GM21526 (cell line): Measurements from ENCODE around the gene C1QTNF12.

Experiments
- ATAC-seq: cut with Tn5 transposase; IDR thresholded peaks from one replicate; pipeline ENCODE4 v1.9.1; 2021; ENCODE audit warnings: moderate library complexity; ENCODE audit not compliant: unreplicated experiment, low FRiP score

C1QTNF12 gene

DNA sequence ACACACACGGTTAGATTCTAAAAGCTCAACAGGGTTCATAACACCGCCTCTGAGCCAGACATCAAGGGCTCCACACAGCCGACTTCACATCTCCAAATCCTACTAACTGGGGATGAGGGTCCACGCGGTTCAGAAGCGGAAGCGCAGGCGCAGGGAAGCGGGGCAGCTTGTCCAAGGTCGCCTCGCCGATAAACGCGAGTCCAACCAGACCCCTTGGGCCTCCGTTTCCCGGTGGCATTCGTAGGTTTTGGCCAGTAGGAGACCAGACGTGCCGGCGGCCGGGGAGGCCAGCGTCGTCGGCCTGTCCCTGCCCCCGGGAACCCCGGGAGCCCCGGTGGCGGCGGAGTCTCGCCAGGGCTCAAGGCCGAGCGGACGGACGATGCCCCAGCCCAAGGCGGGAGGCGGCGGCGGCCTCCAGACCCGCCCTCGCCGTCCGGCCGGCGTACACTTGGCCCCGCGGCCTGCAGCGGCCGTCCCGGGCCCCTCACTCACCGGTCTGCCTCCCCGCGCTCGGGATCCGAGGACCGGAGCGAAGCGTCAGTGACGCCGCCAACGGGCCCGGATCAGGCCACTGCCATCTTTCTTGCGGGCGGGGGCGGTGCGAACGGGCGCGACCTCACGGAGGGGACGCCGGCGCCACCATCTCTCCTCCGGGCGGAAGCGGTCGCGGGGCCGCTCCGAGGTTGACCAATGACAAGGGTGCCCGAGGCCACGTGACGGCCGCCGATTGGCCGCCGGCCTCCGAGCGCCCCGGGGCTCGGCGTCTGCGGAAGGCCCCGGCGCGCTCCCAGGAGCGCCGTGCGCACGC, 14.9 kb downstream of the C1QTNF12 start, which contains the start of gene SDF4:
SDF4 (minus strand) TSS at position 602 of the 808 bp plus-strand sequence. CDS start 3,229 bp downstream, outside the sequence.
- peak; percentile 77 for ATAC-seq

DNA sequence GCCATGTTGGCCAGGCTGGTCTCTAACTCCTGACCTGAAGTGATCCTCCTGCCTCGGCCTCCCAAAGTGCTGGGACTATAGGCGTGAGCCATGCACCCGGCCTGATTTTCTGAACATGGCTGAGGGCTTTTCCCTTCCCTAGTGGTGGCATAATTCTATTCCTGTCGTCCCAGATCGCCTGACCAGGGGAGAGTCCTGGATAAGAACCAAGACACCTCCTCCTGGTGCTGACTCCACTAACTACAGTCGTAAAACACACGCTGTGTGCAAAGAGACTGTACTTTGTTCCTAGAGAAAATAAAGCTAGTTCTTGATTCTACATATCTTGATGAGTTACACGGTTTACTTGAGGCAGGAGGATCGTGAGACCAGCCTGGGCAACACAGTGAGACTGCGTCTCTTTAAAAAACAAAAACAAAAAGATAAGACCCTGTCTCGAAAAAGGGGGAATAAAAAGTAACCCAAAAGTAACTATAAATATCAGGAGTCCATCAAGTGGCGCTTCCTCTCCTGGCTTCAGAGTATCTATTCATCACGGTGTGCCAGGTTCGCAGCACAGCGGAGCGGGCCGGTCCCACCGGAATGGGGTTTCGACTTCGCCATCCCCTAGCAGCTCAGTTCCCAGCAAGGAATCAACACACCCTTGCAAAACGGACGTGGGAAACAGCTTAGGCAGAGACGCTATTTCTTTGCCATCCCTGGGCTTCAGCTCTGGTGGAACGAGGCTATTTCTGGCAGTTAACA, 15.7 kb downstream of the C1QTNF12 start:
- ATAC-seq: no peak

DNA sequence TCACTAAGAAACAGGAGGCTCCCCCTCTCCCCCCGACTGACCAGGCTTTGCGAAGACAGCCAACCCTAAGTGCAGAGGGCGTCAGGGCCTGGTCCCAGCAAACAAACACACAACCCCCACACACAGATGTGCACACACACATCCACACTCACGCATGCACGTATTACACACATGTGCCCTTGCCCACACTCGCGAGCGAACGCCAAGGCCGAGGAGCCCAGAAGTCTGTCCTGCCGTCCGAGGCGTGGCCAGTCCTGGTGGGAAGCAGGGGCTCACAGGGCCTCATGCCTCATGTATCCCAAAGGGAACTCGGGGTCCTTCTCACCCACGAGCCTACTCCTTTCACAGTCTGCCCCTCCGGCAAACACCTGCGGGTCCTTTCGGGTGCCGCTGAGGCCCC, 16.8 kb downstream of the C1QTNF12 start:
- ATAC-seq: no peak

DNA sequence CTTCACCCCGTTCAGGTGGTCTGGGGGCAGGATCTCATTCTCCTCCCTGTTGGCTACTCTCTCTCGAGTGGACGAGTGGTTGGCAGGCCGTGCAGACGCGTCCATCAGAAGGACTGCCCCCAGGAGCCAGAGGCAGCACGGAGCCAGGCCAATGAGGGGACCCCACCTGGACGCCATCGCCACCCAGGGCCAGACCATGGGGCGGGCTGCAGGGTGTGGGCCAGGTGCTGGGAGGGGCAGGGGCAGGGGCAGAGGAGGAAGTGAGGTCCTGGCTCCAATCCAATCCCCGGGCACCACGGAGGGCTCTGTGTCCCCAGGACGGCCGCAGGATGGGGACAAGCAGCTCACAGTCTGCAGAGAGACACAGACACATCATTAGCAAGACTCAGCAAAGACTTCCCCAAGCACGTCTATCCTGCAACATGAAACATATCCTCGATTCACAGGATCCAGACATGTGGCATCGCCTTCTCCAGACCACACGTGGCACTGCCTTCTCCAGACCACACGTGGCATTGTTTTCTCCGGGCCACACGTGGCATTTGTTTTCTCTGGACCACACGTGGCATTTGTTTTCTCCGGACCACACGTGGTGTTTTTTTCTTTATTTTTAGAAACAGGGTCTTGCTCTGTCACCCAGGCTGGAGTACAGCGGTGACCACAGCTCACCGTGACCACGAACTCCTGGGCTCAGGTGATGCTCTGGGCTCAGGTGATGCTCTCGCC, 17.8 kb downstream of the C1QTNF12 start:
- no peak for ATAC-seq

DNA sequence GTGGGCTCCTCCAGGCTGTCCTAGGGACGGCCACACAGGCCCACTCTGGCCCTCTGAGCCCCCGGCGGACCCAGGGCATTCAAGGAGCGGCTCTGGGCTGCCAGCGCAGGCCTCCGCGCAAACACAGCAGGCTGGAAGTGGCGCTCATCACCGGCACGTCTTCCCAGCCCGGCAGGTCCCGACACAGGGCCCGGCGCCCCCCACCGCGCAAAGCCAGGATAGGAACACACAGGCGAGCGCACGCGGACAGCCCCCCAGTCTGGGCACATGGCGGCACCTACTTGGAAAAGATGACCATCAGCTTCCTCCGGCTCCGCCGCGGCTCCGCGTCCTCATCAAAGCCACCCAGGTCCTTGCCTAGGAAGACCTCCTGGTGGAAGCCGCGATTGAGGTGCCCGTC, 18.3 kb downstream of the C1QTNF12 start:
- no peak for ATAC-seq

DNA sequence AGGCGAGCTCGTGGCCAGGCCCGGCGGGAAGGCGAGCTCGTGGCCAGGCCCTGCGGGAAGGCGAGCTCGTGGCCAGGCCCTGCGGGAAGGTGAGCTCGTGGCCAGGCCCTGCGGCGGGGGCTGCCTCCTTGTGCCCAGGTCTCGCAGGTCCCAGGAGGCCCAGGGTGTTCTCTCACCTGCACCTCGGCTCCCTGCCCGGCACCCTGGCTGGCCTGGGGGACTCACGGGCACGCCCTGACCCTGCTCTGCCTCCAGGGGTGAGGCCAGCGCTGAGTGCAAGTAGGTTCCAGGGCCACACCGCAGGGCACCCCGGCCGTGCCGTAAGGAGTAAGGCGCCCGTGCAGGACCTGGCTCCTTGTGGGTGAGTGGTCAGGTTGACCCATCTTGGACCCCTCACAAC, 19.1 kb downstream of the C1QTNF12 start:
- no peak for ATAC-seq

DNA sequence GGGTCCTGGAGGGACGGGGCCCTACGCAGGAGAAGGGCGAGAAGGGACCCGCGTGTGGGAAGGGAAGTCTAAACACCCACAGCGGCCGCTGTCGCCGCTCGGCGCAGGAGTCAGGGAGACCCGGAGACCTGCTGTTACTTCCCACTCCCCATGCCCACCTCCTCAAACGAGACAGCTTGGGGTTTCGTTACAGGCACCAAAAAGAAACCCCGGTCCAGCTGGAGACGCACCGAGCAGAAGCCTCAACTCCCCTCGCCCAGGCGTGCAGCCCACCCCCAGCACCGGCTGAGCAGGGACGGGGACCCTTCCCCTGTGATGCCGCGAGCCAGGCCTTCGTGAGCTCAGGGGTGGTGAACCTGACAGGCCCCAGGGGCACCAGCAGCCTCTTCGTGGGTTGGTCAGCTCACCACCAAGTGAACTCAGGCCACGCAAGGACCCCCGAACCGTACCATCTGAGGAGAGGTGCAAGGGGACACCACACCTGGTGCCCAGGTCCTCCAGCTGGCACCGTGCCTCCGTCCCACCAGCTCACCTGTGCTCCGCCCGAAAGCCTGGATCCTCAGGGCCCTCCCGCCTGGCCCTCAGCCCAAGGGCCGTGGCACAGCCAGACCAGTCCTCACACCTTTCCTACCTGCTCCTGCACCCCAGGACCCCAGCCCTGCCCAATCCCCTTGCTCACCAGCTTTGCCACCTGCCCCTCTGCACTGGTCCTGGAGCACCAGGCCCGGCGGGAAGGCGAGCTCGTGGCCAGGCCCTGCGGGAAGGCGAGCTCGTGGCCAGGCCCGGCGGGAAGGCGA, 19.8 kb downstream of the C1QTNF12 start:
- ATAC-seq: no peak

DNA sequence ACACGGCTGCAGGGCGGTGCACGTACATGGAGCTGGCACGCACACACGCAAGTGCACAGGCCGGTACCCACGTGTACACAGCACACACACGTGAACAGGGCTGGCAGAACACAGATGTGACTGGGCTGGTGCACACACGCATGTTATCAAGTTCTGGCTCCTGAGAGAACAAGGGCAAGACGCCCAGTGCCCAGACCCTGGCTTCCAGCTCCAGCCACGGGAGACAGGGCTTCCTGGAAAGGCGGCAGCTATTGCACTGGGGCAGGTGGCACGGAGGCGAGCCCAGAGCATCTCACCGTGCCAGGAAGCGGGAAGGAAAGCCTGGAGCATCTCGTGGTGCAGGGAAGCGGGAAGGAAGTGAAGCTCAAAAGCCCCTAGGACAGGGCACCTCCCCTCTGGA, 20.6 kb downstream of the C1QTNF12 start:
- ATAC-seq: no peak

DNA sequence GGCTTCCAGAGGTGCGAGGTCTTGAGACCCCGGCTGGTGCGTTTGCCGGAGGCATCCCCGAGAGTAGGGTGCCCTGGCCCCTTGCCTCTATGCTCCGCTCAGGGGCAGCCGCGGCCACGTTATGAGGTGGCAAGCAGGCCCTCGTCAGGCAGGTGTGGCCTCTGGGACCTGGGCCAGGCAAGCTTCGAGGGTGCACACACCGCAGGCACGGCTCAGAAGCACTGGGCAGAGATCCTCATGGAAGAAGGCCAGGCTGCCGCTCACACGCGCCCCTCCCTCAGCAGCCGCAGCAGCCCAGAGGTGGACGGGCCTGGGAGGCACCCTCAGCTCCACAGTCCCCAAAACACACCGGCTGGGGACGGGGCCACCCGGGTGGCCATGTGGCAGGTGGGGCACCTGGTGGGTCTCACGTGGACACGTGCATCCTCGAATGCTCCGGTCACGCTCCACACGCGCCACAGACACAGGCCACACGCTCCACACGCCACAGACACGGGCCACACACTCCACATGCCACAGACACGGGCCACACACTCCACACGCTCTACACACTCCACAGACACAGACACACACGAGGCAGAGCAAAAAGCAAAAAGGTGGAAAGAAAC, 21.2 kb downstream of the C1QTNF12 start:
- ATAC-seq: no peak

DNA sequence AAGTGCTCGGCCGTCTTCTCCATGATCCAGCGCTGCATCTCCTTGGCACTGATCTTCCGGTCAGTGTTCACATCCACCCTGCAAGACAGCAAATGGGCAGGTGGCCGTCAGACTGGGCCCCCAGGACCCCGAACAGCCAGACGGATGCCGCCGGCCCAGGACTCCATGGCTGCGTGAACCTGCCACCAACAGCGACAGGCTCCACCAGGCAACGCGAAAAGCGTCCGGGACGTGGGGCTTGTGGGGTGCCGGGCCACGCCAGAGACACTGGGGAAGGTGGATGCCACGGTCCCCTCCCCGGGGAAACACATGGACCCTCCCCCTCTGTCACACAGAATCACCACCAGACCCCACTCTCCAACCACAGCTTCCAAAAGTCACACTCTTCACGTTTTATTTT, 22.6 kb downstream of the C1QTNF12 start:
- ATAC-seq: no peak

DNA sequence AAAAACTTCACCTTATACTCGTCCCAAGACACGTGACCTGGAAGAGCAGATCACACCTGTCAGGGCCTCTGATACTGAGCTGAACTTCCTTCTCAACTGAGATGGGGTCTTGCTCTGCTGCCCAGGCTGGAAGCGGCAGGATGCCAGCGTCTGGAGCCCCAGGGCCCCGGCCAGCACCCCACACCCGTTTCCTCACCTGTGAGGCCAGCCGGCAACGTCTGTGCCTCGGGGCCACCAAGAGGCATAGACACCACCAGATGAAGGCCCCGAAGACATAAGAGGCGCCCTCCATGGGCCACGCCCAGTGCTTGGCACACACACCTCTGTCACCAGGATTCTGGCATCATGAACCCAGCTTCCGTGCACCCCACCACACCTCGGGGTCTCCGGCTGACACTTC, 23.2 kb downstream of the C1QTNF12 start:
- no peak for ATAC-seq

DNA sequence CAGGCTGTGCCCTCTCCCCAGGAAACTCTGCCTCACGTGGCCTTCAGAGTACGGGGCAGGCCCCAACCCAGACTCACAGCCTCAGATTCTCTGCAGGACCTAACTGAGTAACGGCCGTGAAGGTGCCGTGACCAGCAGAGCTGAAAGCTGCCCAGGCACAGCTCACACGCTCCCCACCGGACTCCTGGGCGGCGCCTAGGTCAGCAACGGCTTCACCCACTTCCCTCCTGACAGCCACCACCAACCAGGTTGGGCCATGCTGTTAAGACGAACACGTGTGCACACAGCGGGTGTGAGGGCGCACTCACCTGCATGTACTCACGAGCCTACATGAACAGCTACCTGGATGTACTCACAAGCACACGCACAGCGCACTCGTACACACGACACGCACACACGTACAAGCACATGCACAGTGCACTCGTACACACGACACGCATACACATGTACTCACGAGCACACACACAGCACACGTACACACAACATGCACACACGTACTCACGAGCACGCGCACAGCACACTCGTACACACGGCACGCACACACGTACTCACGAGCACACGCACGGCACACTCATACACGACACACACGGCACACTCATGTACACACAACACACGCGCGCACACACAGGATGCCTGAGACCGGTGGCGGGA, 23.8 kb downstream of the C1QTNF12 start:
- ATAC-seq: no peak

DNA sequence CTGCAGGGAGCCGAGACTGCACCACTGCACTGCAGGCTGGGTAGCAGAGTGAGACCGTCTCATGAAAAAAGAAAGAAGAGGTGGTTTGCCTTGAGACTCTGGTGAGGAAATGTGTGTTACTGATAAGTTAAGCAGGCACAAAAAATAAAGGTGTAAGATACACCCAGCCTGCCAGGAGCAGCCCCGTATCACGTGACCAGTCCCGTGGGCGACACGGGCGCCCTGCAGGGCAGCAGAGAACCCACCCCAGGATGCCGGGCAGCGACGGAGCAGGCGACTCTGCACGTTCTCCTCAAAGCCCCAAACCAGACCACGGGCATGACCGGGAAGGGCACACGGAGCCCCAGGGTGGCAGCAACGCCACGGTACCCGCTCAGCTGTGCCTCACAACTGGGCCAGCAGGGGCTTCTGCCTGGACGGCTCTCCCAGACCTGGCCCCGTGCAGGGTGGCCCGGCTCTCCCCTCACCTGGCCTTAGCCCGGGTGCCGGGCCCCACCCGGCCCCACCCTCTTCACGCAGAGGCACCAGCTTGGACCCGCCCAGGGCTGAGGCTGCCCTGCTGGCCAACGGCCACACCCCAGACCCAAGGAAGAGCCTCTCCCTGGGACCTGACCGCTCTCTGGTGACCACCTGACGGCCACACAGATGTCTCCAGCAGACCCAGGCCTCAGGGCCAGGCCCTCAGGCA, 24.5 kb downstream of the C1QTNF12 start:
- no peak for ATAC-seq

DNA sequence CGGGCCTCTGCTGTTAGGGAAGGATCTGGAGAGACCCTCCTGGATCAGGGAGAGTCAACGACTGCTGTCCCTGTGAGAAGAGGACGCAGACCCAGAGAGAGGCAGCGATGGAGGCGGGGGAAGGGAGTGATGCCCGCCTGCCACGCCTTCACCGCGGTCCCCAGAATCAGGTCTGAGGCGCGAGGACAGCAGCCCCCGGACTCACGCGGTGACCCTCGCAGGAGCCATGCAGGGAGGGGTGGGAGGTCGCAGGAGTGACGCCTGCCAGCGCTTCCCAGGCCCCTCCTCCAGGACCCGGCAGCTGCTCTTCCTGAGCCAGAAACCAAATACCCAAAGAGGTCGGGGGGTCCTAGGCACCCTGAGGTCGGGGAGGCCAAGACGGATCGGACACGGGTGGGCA, 26.3 kb downstream of the C1QTNF12 start:
- ATAC-seq: no peak

DNA sequence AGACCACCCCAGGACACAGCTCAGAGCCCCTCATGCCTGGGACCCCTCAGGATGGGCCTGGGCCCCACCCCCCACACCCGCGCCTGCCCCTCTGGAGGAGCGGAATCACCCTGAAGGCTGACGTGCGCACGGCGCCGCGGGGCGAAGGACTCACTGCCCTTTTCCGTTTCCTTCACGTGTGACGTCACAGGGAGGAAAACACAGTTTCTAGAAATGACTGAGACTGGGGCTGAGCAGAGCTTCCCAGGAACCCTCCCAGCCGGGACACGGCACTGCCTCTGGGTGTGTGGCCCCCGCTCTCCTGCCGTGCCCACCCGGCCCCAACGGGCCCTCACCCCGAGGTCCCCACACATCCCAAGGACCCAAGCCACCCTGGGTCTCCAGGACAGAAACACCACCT, 27.2 kb downstream of the C1QTNF12 start:
- ATAC-seq: no peak

DNA sequence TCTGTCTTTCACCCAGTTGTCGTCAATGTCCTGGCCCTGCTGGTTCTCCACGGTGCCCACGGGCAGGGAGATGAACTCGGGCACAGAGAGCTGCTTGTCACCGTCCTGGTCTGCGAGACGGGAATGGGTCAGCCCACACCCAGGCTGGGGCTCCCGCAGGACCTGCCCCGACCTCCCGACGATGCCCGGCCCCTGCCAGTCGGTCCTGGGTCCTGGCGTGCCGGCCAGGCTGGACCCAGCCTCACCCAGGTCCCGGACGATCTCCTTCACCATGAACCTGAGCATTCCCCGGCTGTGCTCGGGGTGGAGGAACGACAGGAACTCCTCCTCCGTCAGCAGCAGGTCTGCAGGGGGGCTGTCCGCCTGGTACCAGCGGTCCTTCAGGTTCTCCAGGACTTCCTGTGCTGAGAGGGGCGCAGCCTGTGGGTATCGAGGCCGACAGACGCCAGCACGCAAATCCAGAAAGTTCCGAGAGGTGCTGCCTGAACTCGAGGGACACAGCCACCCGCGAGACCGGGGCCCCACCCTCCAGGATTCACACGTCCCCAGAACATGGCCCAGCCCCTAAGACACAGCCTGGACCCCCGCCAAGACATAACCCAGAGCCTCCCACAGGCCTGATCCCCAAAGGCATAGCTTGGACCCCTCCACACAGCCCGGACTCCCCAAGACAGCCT, 27.9 kb downstream of the C1QTNF12 start:
- ATAC-seq: no peak

DNA sequence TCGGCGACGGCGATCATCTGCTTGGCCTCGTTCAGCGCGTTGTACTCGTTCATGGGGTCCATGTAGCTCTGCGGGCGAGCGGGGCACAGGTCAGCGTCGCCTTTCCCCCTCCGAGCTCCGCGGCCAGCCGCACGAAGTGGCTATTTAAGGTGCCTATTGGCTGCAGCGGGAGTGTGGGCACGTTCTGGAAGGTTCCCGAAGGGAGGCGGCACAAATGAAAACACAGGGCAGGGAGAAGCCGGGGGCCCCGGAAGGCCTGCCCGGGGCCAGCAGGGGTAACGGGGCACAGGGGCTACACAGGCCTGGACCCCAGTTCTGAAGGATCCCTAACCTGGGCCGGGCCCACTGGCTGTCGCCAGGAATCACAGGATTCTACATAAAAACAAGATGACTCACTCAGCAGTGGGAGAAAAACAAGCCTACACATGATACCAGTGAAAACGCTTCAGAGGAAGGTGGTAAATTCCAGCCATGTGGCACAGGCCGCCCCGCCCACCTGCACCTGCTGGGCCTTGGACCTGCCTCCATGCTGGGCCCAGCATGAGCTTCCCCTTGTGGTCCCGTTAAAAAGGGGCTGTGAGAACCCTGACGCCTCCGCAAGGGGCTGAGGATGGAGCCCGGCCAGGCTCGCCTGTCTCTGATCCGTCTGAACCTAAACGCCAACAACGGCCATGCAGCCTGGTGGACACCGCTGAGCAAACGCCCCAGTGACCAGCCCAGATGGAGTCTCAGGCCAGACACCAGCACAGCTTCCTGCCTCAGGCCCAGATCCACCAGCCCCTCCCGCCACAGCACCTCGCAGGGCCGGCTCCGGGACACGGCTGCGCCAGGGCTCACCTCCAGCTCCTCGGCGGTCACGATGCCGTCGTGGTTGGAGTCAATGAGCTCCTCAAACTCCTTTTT, 28.6 kb downstream of the C1QTNF12 start:
- no peak for ATAC-seq
